NCI-H187 (cell line): ENCODE measurements around the gene STK11IP.
A peak's percentile ranks its signal among the peaks of the same experiment; 100 is the strongest.

Experiments
- DNase-seq, 2 experiments: peaks; one replicate each; lab custom pipeline; 2025; lab: John Stamatoyannopoulos, UW

The STK11IP gene

GRCh38 chr2:219562049-219563020 lies 35.3 kb upstream of the STK11IP start:
- DNase-seq: no peak

GRCh38 chr2:219563271-219563928 lies 34.3 kb upstream of the STK11IP start:
- DNase-seq: no peak

GRCh38 chr2:219565130-219566080 lies 32.3 kb upstream of the STK11IP start:
- DNase-seq: no peak

GRCh38 chr2:219566640-219567039 lies 31.0 kb upstream of the STK11IP start:
- DNase-seq: no peak

- no peak for DNase-seq
These were observed 30.5 kb upstream of the STK11IP start for GRCh38 chr2:219567131-219567530.

- DNase-seq: no peak
These were observed 29.8 kb upstream of the STK11IP start for GRCh38 chr2:219567791-219568361.

- no peak for DNase-seq
These were observed 28.6 kb upstream of the STK11IP start for GRCh38 chr2:219569041-219569440.

- no peak for DNase-seq
These were observed 28.0 kb upstream of the STK11IP start for GRCh38 chr2:219569635-219570034.

- DNase-seq: no peak
These were observed 27.3 kb upstream of the STK11IP start for GRCh38 chr2:219570194-219570923.

- DNase-seq: no peak
These were observed 26.7 kb upstream of the STK11IP start for GRCh38 chr2:219570924-219571310.

GRCh38 chr2:219571311-219572236 lies 26.1 kb upstream of the STK11IP start, which contains the start of gene OBSL1:
Gene OBSL1 (minus strand): TSS chr2:219571539. CDS start chr2:219571232, 307 bp downstream.
- DNase-seq: peak in 1 of 2 experiments; percentile 37

GRCh38 chr2:219572237-219573001 lies 25.2 kb upstream of the STK11IP start, which contains the start of gene INHA:
Gene INHA (plus strand): TSS chr2:219572310. CDS start chr2:219572375, 65 bp downstream.
- DNase-seq: no peak

GRCh38 chr2:219573166-219573565 lies 24.5 kb upstream of the STK11IP start:
- no peak for DNase-seq

GRCh38 chr2:219574484-219575311 lies 23.0 kb upstream of the STK11IP start:
- no peak for DNase-seq

- no peak for DNase-seq
These were observed 21.8 kb upstream of the STK11IP start for GRCh38 chr2:219575566-219576504.

GRCh38 chr2:219576505-219577388 lies 20.9 kb upstream of the STK11IP start:
- DNase-seq: peak in 1 of 2 experiments; percentile 19
